Measurements from ENCODE around the gene TLE2.

- no peak for TF ChIP-seq CTCF (conservative IDR thresholded peaks at IDR 0.05; ENCODE audit: low read length)
- TF ChIP-seq EZH2phosphoT487 (IDR thresholded peaks at IDR 0.05; ENCODE audit: borderline replicate concordance, low read depth, low read length) = no peak
These were observed 18.6 kb upstream of the TLE2 start for GRCh38 chr19:3047496-3048189.
